HG02884 (cell line): ENCODE results near the gene ERGIC3.

ENCODE experiments used
- ATAC-seq: cut with Tn5 transposase; IDR thresholded peaks from one replicate; pipeline ENCODE4 v1.9.1; 2021; ENCODE audit warnings: mild to moderate bottlenecking, moderate library complexity; ENCODE audit not compliant: unreplicated experiment

Gene ERGIC3

GRCh38 chr20:35560541-35560940 lies 18.7 kb downstream of the ERGIC3 start:
- ATAC-seq = no peak

GRCh38 chr20:35561268-35561667 lies 19.4 kb downstream of the ERGIC3 start:
- no peak for ATAC-seq

GRCh38 chr20:35561671-35562070 lies 19.8 kb downstream of the ERGIC3 start:
- ATAC-seq = no peak

GRCh38 chr20:35562541-35563110 lies 20.7 kb downstream of the ERGIC3 start:
- no peak for ATAC-seq

- no peak for ATAC-seq
These were observed 22.0 kb downstream of the ERGIC3 start for GRCh38 chr20:35563834-35564233.

- no peak for ATAC-seq
These were observed 23.0 kb downstream of the ERGIC3 start for GRCh38 chr20:35564905-35565304.

- no peak for ATAC-seq
These were observed 26.8 kb downstream of the ERGIC3 start for GRCh38 chr20:35568645-35569044.

GRCh38 chr20:35571555-35571954 lies 29.7 kb downstream of the ERGIC3 start:
- no peak for ATAC-seq

GRCh38 chr20:35572838-35573237 lies 31.0 kb downstream of the ERGIC3 start:
- no peak for ATAC-seq

GRCh38 chr20:35575958-35576357 lies 34.1 kb downstream of the ERGIC3 start:
- no peak for ATAC-seq

- no peak for ATAC-seq
These were observed 34.9 kb downstream of the ERGIC3 start for GRCh38 chr20:35576816-35577215.

- no peak for ATAC-seq
These were observed 36.6 kb downstream of the ERGIC3 start for GRCh38 chr20:35578469-35578868.

GRCh38 chr20:35579196-35579595 lies 37.3 kb downstream of the ERGIC3 start:
- no peak for ATAC-seq

- no peak for ATAC-seq
These were observed 40.3 kb downstream of the ERGIC3 start for GRCh38 chr20:35582131-35582530.

GRCh38 chr20:35582741-35583404 lies 41.0 kb downstream of the ERGIC3 start:
- ATAC-seq = no peak

- no peak for ATAC-seq
These were observed 42.0 kb downstream of the ERGIC3 start for GRCh38 chr20:35583636-35584560.

- ATAC-seq = no peak
These were observed 45.0 kb downstream of the ERGIC3 start for GRCh38 chr20:35586751-35587425.

GRCh38 chr20:35587436-35587835 lies 45.6 kb downstream of the ERGIC3 start:
- no peak for ATAC-seq

GRCh38 chr20:35588397-35588796 lies 46.5 kb downstream of the ERGIC3 start:
- ATAC-seq = no peak

- ATAC-seq = no peak
These were observed 50.6 kb downstream of the ERGIC3 start for GRCh38 chr20:35592339-35592974.

- no peak for ATAC-seq
These were observed 53.6 kb downstream of the ERGIC3 start for GRCh38 chr20:35595456-35595855.
